ENCODE results near the gene PSMA5. TPM values are rescaled to one million over a fixed set of nuclear protein-coding genes. Genes with fewer than 3 reads are reported as not detected.

The PSMA5 gene
- total RNA-seq, 1 experiment from 2014 or later: 133 TPM

- no peak overlapping the region for H3K9ac ChIP-seq (ENCODE audit: extremely low read depth, insufficient read length, low read length)
- no peaks in the 10 kb centered on the region for H3K23me2 ChIP-seq (ENCODE audit: insufficient read length, low read depth, low read length, poor library complexity, severe bottlenecking)
- Mint-ChIP-seq H3K9me3 (peaks cover 3 to 4% of the 10 kb centered on the region in 2 experiments; a peak in 2 of 5 replicates), H3K27me3 (ENCODE audit: low read depth) (no peaks in the 10 kb centered on the region), H3K4me1 (peaks cover 25 to 35% of the 10 kb centered on the region in 2 experiments), H3K36me3 (ENCODE audit: insufficient read depth in 1 of 3, low read depth in 3 of 3) (peaks cover 7 to 13% (median 9%) of the 10 kb centered on the region in 3 experiments), H3K4me3 (no peak overlapping the region), H3K27ac (no peak overlapping the region)
- H2BK5ac ChIP-seq (ENCODE audit: insufficient read length, low read length): no peak overlapping the region
- no peak overlapping the region for H3K4ac ChIP-seq (ENCODE audit: low read depth, low read length)
- no peak overlapping the region for H2AK5ac ChIP-seq (ENCODE audit: insufficient read length, low read length)
- H2BK120ac ChIP-seq (ENCODE audit: low read depth, low read length, poor library complexity, severe bottlenecking): no peak overlapping the region
- TF ChIP-seq, protein P1, sequence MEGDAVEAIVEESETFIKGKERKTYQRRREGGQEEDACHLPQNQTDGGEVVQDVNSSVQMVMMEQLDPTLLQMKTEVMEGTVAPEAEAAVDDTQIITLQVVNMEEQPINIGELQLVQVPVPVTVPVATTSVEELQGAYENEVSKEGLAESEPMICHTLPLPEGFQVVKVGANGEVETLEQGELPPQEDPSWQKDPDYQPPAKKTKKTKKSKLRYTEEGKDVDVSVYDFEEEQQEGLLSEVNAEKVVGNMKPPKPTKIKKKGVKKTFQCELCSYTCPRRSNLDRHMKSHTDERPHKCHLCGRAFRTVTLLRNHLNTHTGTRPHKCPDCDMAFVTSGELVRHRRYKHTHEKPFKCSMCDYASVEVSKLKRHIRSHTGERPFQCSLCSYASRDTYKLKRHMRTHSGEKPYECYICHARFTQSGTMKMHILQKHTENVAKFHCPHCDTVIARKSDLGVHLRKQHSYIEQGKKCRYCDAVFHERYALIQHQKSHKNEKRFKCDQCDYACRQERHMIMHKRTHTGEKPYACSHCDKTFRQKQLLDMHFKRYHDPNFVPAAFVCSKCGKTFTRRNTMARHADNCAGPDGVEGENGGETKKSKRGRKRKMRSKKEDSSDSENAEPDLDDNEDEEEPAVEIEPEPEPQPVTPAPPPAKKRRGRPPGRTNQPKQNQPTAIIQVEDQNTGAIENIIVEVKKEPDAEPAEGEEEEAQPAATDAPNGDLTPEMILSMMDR (conservative IDR thresholded peaks at IDR 0.05): no peak
- DNase-seq: no peak
- no peaks in the 10 kb centered on the region for H4K20me1 ChIP-seq (ENCODE audit: control insufficient read depth, insufficient read depth, insufficient read length)
- no peak overlapping the region for H4K5ac ChIP-seq (ENCODE audit: insufficient read length, low read depth, low read length)
- H4K91ac ChIP-seq (ENCODE audit: insufficient read length, low read depth, low read length): no peak overlapping the region
- no peak overlapping the region for H3K4me2 ChIP-seq (ENCODE audit: insufficient read depth, insufficient read length, low read length)
- H2BK15ac ChIP-seq (ENCODE audit: low read depth, low read length): no peak overlapping the region
- no peak overlapping the region for H2AFZ ChIP-seq (ENCODE audit: low read length)
- no peak overlapping the region for H3K56ac ChIP-seq (ENCODE audit: insufficient read length, low read depth, low read length)
- H4K8ac ChIP-seq (replicated peaks; ENCODE audit: insufficient read length, low read depth, low read length): no peak overlapping the region
- H3K4me1 ChIP-seq (ENCODE audit: insufficient read depth, low read length): no peaks in the 10 kb centered on the region
- H3K18ac ChIP-seq (ENCODE audit: insufficient read length, low read depth, low read length): no peak overlapping the region
- no peak overlapping the region for H2BK20ac ChIP-seq (ENCODE audit: low read depth, low read length, poor library complexity, severe bottlenecking)
- H3T11ph ChIP-seq (ENCODE audit: low read length): no peak overlapping the region
- no peak overlapping the region for H2BK12ac ChIP-seq (ENCODE audit: insufficient read length, low read depth, low read length)
- no peaks in the 10 kb centered on the region for H3K27me3 ChIP-seq (ENCODE audit: insufficient read depth, low read length)
- H3K23ac ChIP-seq (ENCODE audit: insufficient read length, low read depth, low read length): no peak overlapping the region
- no CpG with 5 or more reads among the region's 5 CpGs for WGBS (ENCODE audit: extremely low coverage, insufficient read length, low lambda C conversion rate)
- peaks cover 10% of the 10 kb centered on the region for H3K79me1 ChIP-seq (ENCODE audit: insufficient read depth, low read depth, low read length, poor library complexity, severe bottlenecking)
- no peaks in the 10 kb centered on the region for H3K9me3 ChIP-seq (ENCODE audit: control insufficient read depth, low read depth, low read length)
- H3K27ac ChIP-seq (ENCODE audit: insufficient read length, low read depth, low read length): no peak overlapping the region
- H3K14ac ChIP-seq (ENCODE audit: insufficient read depth, low read length): no peak overlapping the region
- H3K79me2 ChIP-seq (ENCODE audit: insufficient read depth, low read length): peaks cover 6% of the 10 kb centered on the region; the same call in 1 of the 2 replicates
Measured at GRCh38 chr1:109388208-109388711, 38.0 kb downstream of the PSMA5 start.
